ENCODE measurements around the gene IGLL1.
A peak's percentile ranks its signal among the peaks of the same experiment; 100 is the strongest.
"Not testable (repeated sequence)": the region's sequence is repeated elsewhere in the genome, so short reads cannot be mapped to it uniquely, and the experiment has no call there.

Gene IGLL1

GRCh38 chr22:23565915-23566704 is 14.0 kb downstream of the IGLL1 start:
- no peak for TF ChIP-seq MYC (IDR thresholded peaks at IDR 0.05; ENCODE audit: low read depth, low read length)
- TF ChIP-seq MAX (IDR thresholded peaks at IDR 0.05; ENCODE audit: low read depth, low read length): no peak
- no peak for TF ChIP-seq CTCF (IDR thresholded peaks at IDR 0.05; ENCODE audit: low read depth, low read length)
- no peak for TF ChIP-seq POLR2A (IDR thresholded peaks at IDR 0.05; ENCODE audit: extremely low read depth, insufficient read length)
- no peak for DNase-seq (ENCODE audit: low read depth)
- H3K4me3 ChIP-seq (ENCODE audit: low read depth, low read length): no peak overlapping the region

GRCh38 chr22:23565305-23565914 is 14.7 kb downstream of the IGLL1 start:
- H3K4me3 ChIP-seq (ENCODE audit: low read depth, low read length): no peak overlapping the region
- peak; percentile 56 for DNase-seq (ENCODE audit: low read depth)
- no peak for TF ChIP-seq MYC (IDR thresholded peaks at IDR 0.05; ENCODE audit: low read depth, low read length)
- peak; percentile 22 for TF ChIP-seq CTCF (IDR thresholded peaks at IDR 0.05; ENCODE audit: low read depth, low read length)

GRCh38 chr22:23564276-23564675 is 15.8 kb downstream of the IGLL1 start:
- H3K4me3 ChIP-seq (ENCODE audit: low read depth, low read length): no peak overlapping the region
- no peak for DNase-seq (ENCODE audit: low read depth)
- TF ChIP-seq MYC (IDR thresholded peaks at IDR 0.05; ENCODE audit: low read depth, low read length) (no peak), CTCF (IDR thresholded peaks at IDR 0.05; ENCODE audit: low read depth, low read length) (no peak), MAX (IDR thresholded peaks at IDR 0.05; ENCODE audit: low read depth, low read length) (no peak), POLR2A (IDR thresholded peaks at IDR 0.05; ENCODE audit: extremely low read depth, insufficient read length) (no peak)

- TF ChIP-seq POLR2A (IDR thresholded peaks at IDR 0.05; ENCODE audit: extremely low read depth, insufficient read length) (no peak), CTCF (IDR thresholded peaks at IDR 0.05; ENCODE audit: low read depth, low read length) (no peak)
- DNase-seq (ENCODE audit: low read depth): no peak
- no peak overlapping the region for H3K4me3 ChIP-seq (ENCODE audit: low read depth, low read length)
Measured at GRCh38 chr22:23563111-23563510, 17.0 kb downstream of the IGLL1 start.

GRCh38 chr22:23562186-23562585 is 17.9 kb downstream of the IGLL1 start:
- TF ChIP-seq CTCF (IDR thresholded peaks at IDR 0.05; ENCODE audit: low read depth, low read length) (no peak), MYC (IDR thresholded peaks at IDR 0.05; ENCODE audit: low read depth, low read length) (no peak), MAX (IDR thresholded peaks at IDR 0.05; ENCODE audit: low read depth, low read length) (no peak), POLR2A (IDR thresholded peaks at IDR 0.05; ENCODE audit: extremely low read depth, insufficient read length) (no peak)
- no peak for DNase-seq (ENCODE audit: low read depth)
- H3K4me3 ChIP-seq (ENCODE audit: low read depth, low read length): no peak overlapping the region

GRCh38 chr22:23561025-23561510 is 19.0 kb downstream of the IGLL1 start:
- H3K4me3 ChIP-seq (ENCODE audit: low read depth, low read length): not testable (repeated sequence)

GRCh38 chr22:23560215-23560614 is 19.9 kb downstream of the IGLL1 start:
- DNase-seq (ENCODE audit: low read depth); H3K4me3 ChIP-seq (ENCODE audit: low read depth, low read length): not testable (repeated sequence)

More at GRCh38 chr22:23561025-23561510, 19.0 kb downstream of the IGLL1 start:
- DNase-seq (ENCODE audit: low read depth): not testable (repeated sequence)
